GM23248 (cell line): ENCODE data around the gene PRPF40B.

Experiments used
- EZH2 ChIP-seq: fragments of 200-600 bp; sonication (generic); IDR thresholded peaks from 2 replicates; pipeline ENCODE4 v1.6.1; 2018; ENCODE audit warnings: antibody characterized with exemption, mild to moderate bottlenecking; ENCODE audit not compliant: insufficient read depth, poor library complexity, severe bottlenecking
- EZH2phosphoT487 ChIP-seq: fragments of 200-600 bp; sonication (generic); IDR thresholded peaks from 2 replicates; pipeline ENCODE4 v1.6.1; 2018; ENCODE audit warnings: antibody characterized with exemption, moderate library complexity, mild to moderate bottlenecking, low read depth; ENCODE audit not compliant: insufficient read depth

DNA sequence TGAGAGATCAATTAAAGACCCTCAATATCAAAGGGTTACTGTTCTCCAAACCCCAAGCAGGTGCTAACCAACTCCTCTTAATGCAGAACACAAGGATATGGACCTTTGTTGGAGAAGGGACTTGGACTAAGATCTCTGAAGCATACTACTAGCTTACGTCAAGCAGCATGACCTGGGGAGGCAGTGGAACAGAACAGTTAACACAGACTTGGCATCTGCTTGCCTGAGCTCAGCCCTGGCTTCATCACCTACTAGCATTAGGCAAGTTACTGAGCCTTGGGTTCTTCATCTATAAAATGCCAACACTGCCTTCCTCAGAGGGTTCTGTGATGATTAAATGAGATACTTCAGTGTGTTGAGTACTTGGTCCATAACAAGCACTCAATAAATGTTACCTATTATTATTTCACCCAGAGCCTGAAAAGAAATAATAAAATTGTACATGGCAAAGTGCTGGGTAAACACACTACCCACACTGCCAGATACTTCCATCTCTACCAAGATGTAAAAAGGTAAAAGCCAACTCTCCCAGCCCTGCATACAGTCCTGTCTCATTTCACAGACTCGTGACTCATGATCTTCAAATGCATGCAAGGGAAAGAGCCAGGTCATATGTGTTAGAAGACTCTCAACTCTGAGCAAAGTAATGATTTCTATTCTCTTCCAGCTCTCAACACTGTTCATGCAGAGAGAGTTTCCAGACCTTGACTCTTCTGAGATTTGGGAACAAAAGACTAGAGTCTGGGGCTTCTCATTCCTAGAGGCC, 44.1 kb downstream of the PRPF40B start:
- no peak for TF ChIP-seq EZH2phosphoT487
- no peak for TF ChIP-seq EZH2
